ENCODE measurements around the gene ARL8A. TPM values are rescaled to one million over a fixed set of nuclear protein-coding genes. Genes with fewer than 3 reads are reported as not detected.

The ARL8A gene
- total RNA-seq, 1 donor from 2014 or later = 20.2 TPM

Other genes starting within 250 kb of the ARL8A start
- gene LMOD1, start 198.2 kb downstream of the ARL8A start, total RNA-seq (ENCODE audit: insufficient read depth, low replicate concordance) = 213 TPM
- 21.9 TPM for gene TIMM17A, start 189.2 kb downstream of the ARL8A start, total RNA-seq (ENCODE audit: insufficient read depth, low replicate concordance)
- gene RNPEP, start 162.1 kb downstream of the ARL8A start, total RNA-seq (ENCODE audit: insufficient read depth, low replicate concordance) = 37.8 TPM
- 4.3 TPM for gene ELF3, start 134.2 kb downstream of the ARL8A start, total RNA-seq (ENCODE audit: insufficient read depth, low replicate concordance)
- 0.24 TPM for gene GPR37L1, start 21.8 kb downstream of the ARL8A start, total RNA-seq (ENCODE audit: insufficient read depth, low replicate concordance)
- 1.2 TPM for gene PTPN7, start 15.9 kb upstream of the ARL8A start, total RNA-seq (ENCODE audit: insufficient read depth, low replicate concordance)
- 0.24 TPM for gene LGR6, start 49.1 kb upstream of the ARL8A start, total RNA-seq (ENCODE audit: insufficient read depth, low replicate concordance)
- not detected for gene UBE2T, start 197.2 kb upstream of the ARL8A start, total RNA-seq (ENCODE audit: insufficient read depth, low replicate concordance)
- gene PPP1R12B, start 204.0 kb upstream of the ARL8A start, total RNA-seq (ENCODE audit: insufficient read depth, low replicate concordance) = 472 TPM

Data from umbilical cord (tissue), 1 donor.